GM21381 (cell line): ENCODE measurements around the gene PLA2G12A.
"Not testable (repeated sequence)": the region's sequence is repeated elsewhere in the genome, so short reads cannot be mapped to it uniquely, and the experiment has no call there.

Source experiments
- ATAC-seq: cut with Tn5 transposase; IDR thresholded peaks from one replicate; pipeline ENCODE4 v1.9.1; 2021; ENCODE audit warnings: mild to moderate bottlenecking, moderate library complexity; ENCODE audit not compliant: unreplicated experiment

Gene PLA2G12A

GRCh38 chr4:109682875-109683274 is 47.0 kb downstream of the PLA2G12A start:
- ATAC-seq = no peak

- not testable (repeated sequence) for ATAC-seq
These were observed 50.9 kb downstream of the PLA2G12A start for GRCh38 chr4:109678925-109679324.

- not testable (repeated sequence) for ATAC-seq
These were observed 51.4 kb downstream of the PLA2G12A start for GRCh38 chr4:109678472-109678871.

- no peak for ATAC-seq
These were observed 53.0 kb downstream of the PLA2G12A start for GRCh38 chr4:109676886-109677285.

GRCh38 chr4:109675843-109676242 is 54.0 kb downstream of the PLA2G12A start:
- no peak for ATAC-seq

GRCh38 chr4:109675181-109675580 is 54.7 kb downstream of the PLA2G12A start:
- no peak for ATAC-seq

- ATAC-seq = no peak
These were observed 56.6 kb downstream of the PLA2G12A start for GRCh38 chr4:109673303-109673702.

- no peak for ATAC-seq
These were observed 57.5 kb downstream of the PLA2G12A start for GRCh38 chr4:109672169-109672930.

- no peak for ATAC-seq
These were observed 58.5 kb downstream of the PLA2G12A start for GRCh38 chr4:109671350-109671749.

GRCh38 chr4:109665783-109666485 is 63.9 kb downstream of the PLA2G12A start:
- ATAC-seq = no peak

GRCh38 chr4:109662771-109663170 is 67.1 kb downstream of the PLA2G12A start:
- ATAC-seq = no peak

- ATAC-seq = no peak
These were observed 67.8 kb downstream of the PLA2G12A start for GRCh38 chr4:109662116-109662515.
